Keratinocyte (primary cell): Measurements from ENCODE around the gene EP300. TPM values are rescaled to one million over a fixed set of nuclear protein-coding genes. Genes with fewer than 3 reads are reported as not detected.
"Not testable (repeated sequence)": the region's sequence is repeated elsewhere in the genome, so short reads cannot be mapped to it uniquely, and the experiment has no call there.

Experiments used
- DNase-seq: peaks from one replicate; pipeline ENCODE4 v3.0.0-alpha.2; 2011; ENCODE audit warnings: low read depth, missing footprints, low spot score
- FAIRE-seq: peaks from 2 replicates; lab custom pipeline; 2011; peaks lifted over from hg19 to GRCh38; lab: Jason Lieb, UNC
- H2AFZ ChIP-seq: 2 replicates; pipeline ENCODE4 v1.6.0; 2012; ENCODE audit warnings: low read length, control low read depth, inconsistent platforms; ENCODE audit not compliant: control insufficient read depth
- H3K27ac ChIP-seq: 2 replicates; pipeline ENCODE4 v1.5.1; 2011; ENCODE audit warnings: low read length; ENCODE audit not compliant: control insufficient read depth, insufficient read depth
- H3K27me3 ChIP-seq: 3 replicates; pipeline ENCODE4 v1.6.0; 2011; ENCODE audit warnings: low read length; ENCODE audit not compliant: control insufficient read depth, insufficient read depth; ENCODE audit errors: extremely low read depth
- H3K36me3 ChIP-seq, 2 experiments: 2 replicates in 1 of 2; 3 replicates in 1 of 2; pipeline ENCODE4 v1.5.1; 2011; ENCODE audit warnings: low read length in 2 of 2, mild to moderate bottlenecking in 1 of 2; ENCODE audit not compliant: control insufficient read depth in 2 of 2, insufficient read depth in 2 of 2; ENCODE audit errors: extremely low read depth in 1 of 2
- H3K4me1 ChIP-seq: 3 replicates; pipeline ENCODE4 v1.5.1; 2011; ENCODE audit warnings: low read length; ENCODE audit not compliant: control insufficient read depth, insufficient read depth; ENCODE audit errors: extremely low read depth
- H3K4me2 ChIP-seq: 3 replicates; pipeline ENCODE4 v1.6.0; 2011; ENCODE audit warnings: low read depth, low read length; ENCODE audit not compliant: control insufficient read depth, insufficient read depth; ENCODE audit errors: extremely low read depth
- H3K4me3 ChIP-seq, 3 experiments: fragments of 200-600 bp in 1 of 3; sonication (generic) in 1 of 3; 2 replicates in 2 of 3; 3 replicates in 1 of 3; pipeline ENCODE4 v1.5.1; 2011 to 2016; ENCODE audit warnings: low read length in 3 of 3, mild to moderate bottlenecking in 3 of 3, control low read depth in 2 of 3, inconsistent platforms in 1 of 3, low read depth in 1 of 3, mixed read lengths in 1 of 3, mixed run types in 1 of 3, moderate library complexity in 1 of 3; ENCODE audit not compliant: control insufficient read depth in 2 of 3, insufficient read depth in 2 of 3; ENCODE audit errors: extremely low read depth in 1 of 3
- H3K79me2 ChIP-seq: 2 replicates; pipeline ENCODE4 v1.6.0; 2012; ENCODE audit warnings: low read length; ENCODE audit not compliant: control insufficient read depth, insufficient read depth
- H3K9ac ChIP-seq: 3 replicates; pipeline ENCODE4 v1.6.0; 2011; ENCODE audit warnings: low read length; ENCODE audit not compliant: control insufficient read depth, insufficient read depth; ENCODE audit errors: extremely low read depth
- H3K9me1 ChIP-seq: 3 replicates; pipeline ENCODE4 v1.6.0; 2011; ENCODE audit warnings: low read length; ENCODE audit not compliant: control insufficient read depth, insufficient read depth; ENCODE audit errors: extremely low read depth
- H3K9me3 ChIP-seq: 2 replicates; pipeline ENCODE4 v1.5.1; 2012; ENCODE audit warnings: low read depth, low read length; ENCODE audit not compliant: control insufficient read depth
- H4K20me1 ChIP-seq: 3 replicates; pipeline ENCODE4 v1.6.0; 2011; ENCODE audit warnings: low read length; ENCODE audit not compliant: control insufficient read depth, insufficient read depth; ENCODE audit errors: extremely low read depth
- CTCF ChIP-seq, 3 experiments: IDR thresholded peaks in 1 of 3; conservative IDR thresholded peaks in 1 of 3; optimal IDR thresholded peaks in 1 of 3; 2 replicates in 2 of 3; 3 replicates in 1 of 3; pipeline versions ENCODE3 to v1.5.1; 2011; ENCODE audit warnings: low read length in 3 of 3, mild to moderate bottlenecking in 3 of 3, moderate library complexity in 2 of 3, control low read depth in 1 of 3, inconsistent platforms in 1 of 3; ENCODE audit not compliant: insufficient read depth in 2 of 3; ENCODE audit errors: extremely low read depth in 1 of 3
- EZH2 ChIP-seq: IDR thresholded peaks from one replicate; pipeline ENCODE4 v1.6.1; 2012; ENCODE audit warnings: inconsistent platforms, mild to moderate bottlenecking, low read length, moderate library complexity
- dilution Hi-C: fragments of 300-500 bp; cut with MboI; formaldehyde crosslinking; loops from one replicate; pipeline ENCODE4 v1.7.0; 2020; ENCODE audit warnings: low sequenced_read_pairs; ENCODE audit not compliant: extremely low pct_ligation_motif_present
- polyA plus RNA-seq, 5 experiments: library from polyadenylated mRNA; depleted of rRNA in 3 of 5; stranded (reverse) in 3 of 5; stranded (forward) in 1 of 5; unstranded in 1 of 5; fragments of >200 nt; gene quantifications; 1 replicate in 1 of 5; 2 replicates in 3 of 5; 3 replicates in 1 of 5; pipeline versions ENCODE4 v1.2.1 to v1.2.3, GENCODE V29; 2011 to 2012; ENCODE audit warnings: missing spikeins in 2 of 5, low read depth in 1 of 5, low replicate concordance in 1 of 5

The EP300 gene
- polyA plus RNA-seq, 1 donor (not counting 4 experiments of a cell fraction or from before 2014, with no cell fraction given): 10.5 TPM

- no peak overlapping the region for H3K27ac ChIP-seq
- H3K9ac ChIP-seq: no peak overlapping the region
- peaks cover 92% of the 10 kb centered on the region for H3K79me2 ChIP-seq
- H4K20me1 ChIP-seq: peaks cover 11% of the 10 kb centered on the region
- H3K4me2 ChIP-seq: no peak overlapping the region
- H3K4me1 ChIP-seq: no peaks in the 10 kb centered on the region
- DNase-seq: no peak
- H3K9me1 ChIP-seq: no peaks in the 10 kb centered on the region
- H2AFZ ChIP-seq: no peak overlapping the region
- H3K9me3 ChIP-seq: no peaks in the 10 kb centered on the region
- FAIRE-seq: no peak
- dilution Hi-C loops: no loop called here
- peaks cover 0 to 5% of the 10 kb centered on the region in 2 experiments for H3K36me3 ChIP-seq
- no peak for TF ChIP-seq EZH2
- TF ChIP-seq CTCF (optimal IDR thresholded peaks at IDR 0.05 in 1 of 3, IDR thresholded peaks at IDR 0.05 in 1 of 3, conservative IDR thresholded peaks at IDR 0.05 in 1 of 3; ENCODE audit: extremely low read depth in 1 of 3, insufficient read depth in 2 of 3, low read length in 3 of 3): no peak
- H3K4me3 ChIP-seq: no peak overlapping the region
- no peaks in the 10 kb centered on the region for H3K27me3 ChIP-seq
These were observed 14.0 kb downstream of the EP300 start for GRCh38 chr22:41106122-41106968.

GRCh38 chr22:41106969-41107325, 14.6 kb downstream of the EP300 start:
- H3K4me2 ChIP-seq, DNase-seq, H3K27ac ChIP-seq, H3K9me3 ChIP-seq, H2AFZ ChIP-seq, FAIRE-seq, H3K9me1 ChIP-seq, dilution Hi-C loops, H3K36me3 ChIP-seq, H3K4me1 ChIP-seq, H3K27me3 ChIP-seq, H3K4me3 ChIP-seq, H3K9ac ChIP-seq: not testable (repeated sequence)
- Histone ChIP-seq H4K20me1 (peaks cover 12% of the 10 kb centered on the region), H3K79me2 (peaks cover 90% of the 10 kb centered on the region)
